WERI-Rb-1 (cell line): ENCODE data around the gene FNBP1.

ENCODE experiments used
- DNase-seq: peaks from one replicate; pipeline ENCODE4 v3.0.0-alpha.2; 2020
- H3K27ac ChIP-seq: fragments of 250-450 bp; sonication (Bioruptor Pico); 2 replicates; pipeline ENCODE4 v1.5.1; 2020; ENCODE audit warnings: mild to moderate bottlenecking, moderate library complexity
- H3K27me3 ChIP-seq: fragments of 250-450 bp; sonication (Bioruptor Pico); 2 replicates; pipeline ENCODE4 v1.5.1; 2021; ENCODE audit warnings: mild to moderate bottlenecking, low read depth, moderate library complexity; ENCODE audit not compliant: insufficient read depth, severe bottlenecking
- H3K36me3 ChIP-seq: fragments of 250-450 bp; sonication (Bioruptor Pico); 2 replicates; pipeline ENCODE4 v1.5.1; 2020; ENCODE audit warnings: mild to moderate bottlenecking, moderate library complexity
- H3K4me3 ChIP-seq: 2 replicates; pipeline ENCODE4 v1.5.1; 2011; ENCODE audit warnings: low read depth, mild to moderate bottlenecking, control low read depth, low read length
- H3K9me3 ChIP-seq: fragments of 250-450 bp; sonication (Bioruptor Pico); 2 replicates; pipeline ENCODE4 v1.5.1; 2021; ENCODE audit warnings: mild to moderate bottlenecking, moderate library complexity; ENCODE audit not compliant: severe bottlenecking
- CTCF ChIP-seq: IDR thresholded peaks from 2 replicates; pipeline ENCODE4 v1.5.1; 2011; ENCODE audit warnings: low read depth, mild to moderate bottlenecking, control low read depth, inconsistent platforms, low read length

The FNBP1 gene

DNA sequence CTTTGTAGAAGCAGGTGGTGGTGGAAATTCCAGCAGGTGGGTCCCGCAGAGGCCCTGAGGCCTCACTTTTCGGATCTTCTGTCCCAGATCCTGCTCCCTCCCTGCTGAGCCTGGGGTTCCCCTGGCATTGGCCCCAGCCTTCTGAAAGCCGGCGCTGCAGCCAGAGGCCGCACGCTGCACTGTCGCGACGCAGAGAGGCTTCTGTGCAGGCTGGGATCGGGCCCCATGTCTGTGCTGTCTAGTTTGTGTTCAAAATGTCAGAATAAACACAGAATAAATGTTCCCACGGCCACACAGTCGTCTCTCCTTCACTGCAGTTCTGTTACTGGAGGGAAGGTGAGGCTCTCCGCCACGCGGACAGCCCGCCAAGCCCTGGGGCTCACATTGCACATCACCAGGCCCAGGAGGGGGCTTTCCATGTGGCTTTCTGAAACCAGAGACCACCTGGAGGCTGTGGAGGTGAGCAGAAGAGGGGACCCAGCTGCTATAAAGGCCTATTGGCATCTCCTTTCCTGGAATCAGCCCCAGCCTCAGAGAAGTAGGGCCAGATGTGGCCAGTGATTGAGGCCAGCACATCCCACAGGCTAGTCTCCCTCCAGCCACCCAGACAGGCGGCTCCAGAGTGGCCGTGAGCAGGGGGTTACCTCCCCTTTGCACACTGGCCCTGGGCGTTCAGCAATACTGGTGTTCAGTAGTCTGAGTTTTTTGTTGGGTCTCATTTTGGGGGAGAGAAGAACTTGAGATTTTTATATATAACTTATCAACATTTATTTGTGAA is 161.3 kb downstream of the FNBP1 start:
- no peak for DNase-seq
- H3K27ac ChIP-seq, result no peak overlapping the region

DNA sequence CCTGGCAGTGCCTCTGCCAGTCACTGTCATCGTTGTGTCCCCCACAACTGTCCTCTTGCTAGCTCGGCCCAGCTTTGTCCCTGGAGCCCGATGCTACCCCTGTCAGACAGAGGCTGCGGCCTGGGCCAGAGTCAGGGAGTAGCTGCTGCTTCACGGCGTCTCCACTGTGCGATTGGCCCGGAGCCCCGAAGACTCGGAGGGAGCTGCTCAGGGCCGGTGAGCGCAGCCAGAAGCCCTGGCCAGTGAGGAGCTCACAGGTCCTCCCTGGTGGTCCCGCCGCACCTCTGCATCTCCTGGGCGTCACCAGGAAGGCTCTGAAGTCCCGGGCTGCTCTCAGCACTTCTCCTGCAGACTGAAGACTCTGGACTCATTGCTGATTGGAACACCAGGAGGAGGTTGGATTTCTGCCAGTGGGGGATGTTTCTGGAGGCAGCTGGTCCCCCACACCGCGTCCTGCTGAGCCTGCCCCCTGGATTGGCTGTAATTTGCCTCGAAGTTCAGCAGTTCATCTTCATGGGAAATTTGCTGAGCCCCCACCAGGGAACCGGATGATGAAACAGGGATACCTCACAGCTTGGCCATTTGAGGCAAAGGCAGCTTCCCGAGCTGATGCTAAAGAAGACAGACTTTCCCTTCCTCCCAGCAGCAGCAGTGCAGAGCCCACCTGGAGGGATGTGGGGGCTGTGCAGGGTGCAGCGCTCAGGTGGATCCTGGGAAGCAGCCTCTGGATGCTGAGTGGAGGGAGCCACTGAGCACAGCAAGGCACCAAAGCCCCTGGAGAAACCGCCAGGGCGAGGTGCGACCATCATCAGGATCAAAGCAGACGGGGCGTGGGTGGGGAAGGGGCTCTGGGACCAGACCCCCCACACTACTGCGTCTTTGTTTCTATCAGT is 162.1 kb downstream of the FNBP1 start:
- Histone ChIP-seq H3K27me3 (no peaks in the 10 kb centered on the region), H3K36me3 (peaks cover 38% of the 10 kb centered on the region), H3K27ac (no peak overlapping the region), H3K4me3 (no peak overlapping the region), H3K9me3 (no peaks in the 10 kb centered on the region)
- DNase-seq, result no peak
- no peak for TF ChIP-seq CTCF

More for the DNA sequence above, 161.3 kb downstream of the FNBP1 start:
- Histone ChIP-seq H3K27me3 (no peaks in the 10 kb centered on the region), H3K4me3 (no peak overlapping the region), H3K9me3 (no peaks in the 10 kb centered on the region), H3K36me3 (peaks cover 38% of the 10 kb centered on the region)
- no peak for TF ChIP-seq CTCF

DNA sequence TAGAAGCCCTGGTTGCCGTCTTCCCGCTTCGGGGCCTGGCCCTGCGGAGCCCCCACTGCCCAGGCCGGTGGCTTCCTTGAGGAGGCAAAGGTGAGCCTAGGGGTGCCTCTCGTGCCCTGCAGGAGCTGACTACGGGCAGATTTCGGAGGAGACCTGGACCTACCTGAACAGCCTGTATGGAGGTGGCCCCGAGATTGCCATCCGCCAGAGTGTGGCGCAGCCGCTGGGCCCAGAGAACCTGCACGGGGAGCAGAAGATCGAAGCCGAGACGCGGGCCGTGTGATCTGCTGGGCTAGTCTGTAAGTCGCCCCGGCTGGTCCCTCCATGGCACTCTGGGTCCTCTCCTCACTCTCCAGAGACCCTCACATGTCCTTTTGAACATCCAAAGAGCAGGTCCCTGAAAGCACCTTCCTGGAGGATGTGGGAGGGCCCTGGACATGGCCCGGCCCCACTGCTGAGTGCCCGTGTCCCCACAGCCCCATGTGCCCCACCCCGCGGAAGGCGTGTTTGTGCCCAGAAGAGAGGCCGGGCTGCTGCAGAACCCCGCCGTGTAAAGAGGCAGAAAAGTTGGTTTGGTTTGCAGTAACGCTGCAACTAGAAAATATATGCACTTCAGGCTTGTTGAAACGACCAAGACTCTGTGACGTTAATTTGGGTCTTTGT is 162.9 kb downstream of the FNBP1 start:
- no peak overlapping the region for H3K4me3 ChIP-seq
- H3K27ac ChIP-seq, result no peak overlapping the region
- no peaks in the 10 kb centered on the region for H3K27me3 ChIP-seq
- no peaks in the 10 kb centered on the region for H3K9me3 ChIP-seq
- peaks cover 38% of the 10 kb centered on the region for H3K36me3 ChIP-seq
- DNase-seq, result no peak
- TF ChIP-seq CTCF, result no peak

- Histone ChIP-seq H3K27me3 (no peaks in the 10 kb centered on the region), H3K36me3 (peaks cover 47% of the 10 kb centered on the region), H3K9me3 (no peaks in the 10 kb centered on the region), H3K4me3 (no peak overlapping the region), H3K27ac (no peak overlapping the region)
- TF ChIP-seq CTCF, result no peak
- no peak for DNase-seq
Measured at GRCh38 chr9:129879103-129879699, 163.8 kb downstream of the FNBP1 start.

- no peak overlapping the region for H3K4me3 ChIP-seq
- no peaks in the 10 kb centered on the region for H3K27me3 ChIP-seq
- peaks cover 48% of the 10 kb centered on the region for H3K36me3 ChIP-seq
- no peak for TF ChIP-seq CTCF
- DNase-seq, result no peak
- no peak overlapping the region for H3K27ac ChIP-seq
- no peaks in the 10 kb centered on the region for H3K9me3 ChIP-seq
Measured at GRCh38 chr9:129878291-129878690, 164.7 kb downstream of the FNBP1 start.
